GM21576 (cell line): Measurements from ENCODE around the gene TAS2R60.
"Not testable (repeated sequence)": the region's sequence is repeated elsewhere in the genome, so short reads cannot be mapped to it uniquely, and the experiment has no call there.

Source experiments
- ATAC-seq: cut with Tn5 transposase; IDR thresholded peaks from one replicate; pipeline ENCODE4 v1.9.1; 2021; ENCODE audit warnings: mild to moderate bottlenecking, moderate library complexity; ENCODE audit not compliant: unreplicated experiment

TAS2R60 gene

GRCh38 chr7:143443153-143443552 is at the start of gene TAS2R60:
TSS of gene TAS2R60 (plus strand) at chr7:143443453. CDS start at chr7:143443453, 0 bp downstream.
- ATAC-seq = no peak

- no peak for ATAC-seq
Measured at GRCh38 chr7:143394068-143394467, 49.2 kb upstream of the TAS2R60 start.

- no peak for ATAC-seq
Measured at GRCh38 chr7:143394777-143395176, 48.5 kb upstream of the TAS2R60 start.

GRCh38 chr7:143395187-143396149 is 47.8 kb upstream of the TAS2R60 start:
- ATAC-seq = no peak

GRCh38 chr7:143396182-143396581 is 47.1 kb upstream of the TAS2R60 start:
- ATAC-seq = no peak

GRCh38 chr7:143396625-143397556 is 46.4 kb upstream of the TAS2R60 start:
- ATAC-seq = no peak

GRCh38 chr7:143397710-143398530 is 45.3 kb upstream of the TAS2R60 start:
- ATAC-seq = no peak

- no peak for ATAC-seq
Measured at GRCh38 chr7:143398616-143399015, 44.6 kb upstream of the TAS2R60 start.

- ATAC-seq = no peak
Measured at GRCh38 chr7:143399151-143399550, 44.1 kb upstream of the TAS2R60 start.

GRCh38 chr7:143399642-143400041 is 43.6 kb upstream of the TAS2R60 start:
- no peak for ATAC-seq

GRCh38 chr7:143401265-143401664 is 42.0 kb upstream of the TAS2R60 start:
- ATAC-seq = no peak

- not testable (repeated sequence) for ATAC-seq
Measured at GRCh38 chr7:143402233-143402632, 41.0 kb upstream of the TAS2R60 start.

- no peak for ATAC-seq
Measured at GRCh38 chr7:143405173-143406001, 37.9 kb upstream of the TAS2R60 start.

- ATAC-seq = no peak
Measured at GRCh38 chr7:143406002-143406357, 37.3 kb upstream of the TAS2R60 start.

GRCh38 chr7:143407287-143408251 is 35.7 kb upstream of the TAS2R60 start:
- ATAC-seq = no peak

GRCh38 chr7:143408252-143408685 is 35.0 kb upstream of the TAS2R60 start:
- ATAC-seq = no peak

GRCh38 chr7:143408686-143409561 is 34.3 kb upstream of the TAS2R60 start, which contains the start of gene EPHA1:
TSS of gene EPHA1 (minus strand) at chr7:143408856. CDS start at chr7:143408805, 51 bp downstream.
- ATAC-seq = peak; percentile 47
